Endothelial cell of umbilical vein (primary cell): ENCODE results near the gene LPIN1. TPM values are rescaled to one million over a fixed set of nuclear protein-coding genes. Genes with fewer than 3 reads are reported as not detected.

Source experiments
- BruUV-seq: library from RNA; stranded (reverse); fragments of 400-500 nt; replicated peaks from 2 replicates; lab custom pipeline; 2021; lab: Mats Ljungman, UMichigan
- CTCF ChIA-PET: fragments of 300-600, 350-600 bp; sonication (Branson Sonifier 250); formaldehyde crosslinking; loops from one replicate; lab custom pipeline; 2021; ENCODE audit warnings: antibody characterized with exemption, inconsistent platforms; lab: Charles Lee
- POLR2A ChIA-PET: fragments of 300-600, 350-600 bp; sonication (Branson Sonifier 250); formaldehyde crosslinking; loops from one replicate; lab custom pipeline; 2021; ENCODE audit warnings: antibody characterized with exemption, inconsistent platforms; lab: Charles Lee
- DNase-seq: peaks from one replicate; pipeline ENCODE4 v3.0.0-alpha.2; 2011; ENCODE audit warnings: low read depth, low spot score
- FAIRE-seq: peaks from 2 replicates; lab custom pipeline; 2011; peaks lifted over from hg19 to GRCh38; lab: Jason Lieb, UNC
- H2AFZ ChIP-seq: 2 replicates; pipeline ENCODE4 v1.6.0; 2012; ENCODE audit warnings: low read depth, low read length, control low read depth, inconsistent platforms
- H3K27ac ChIP-seq: 2 replicates; pipeline ENCODE4 v1.5.1; 2011; ENCODE audit warnings: low read depth, mild to moderate bottlenecking, control low read depth, low read length, moderate library complexity; ENCODE audit not compliant: insufficient read depth
- H3K27me3 ChIP-seq, 2 experiments: 2 replicates each; pipeline versions ENCODE4 v1.6.0 to v1.6.1; 2011; ENCODE audit warnings: low read length in 2 of 2, mixed read lengths in 1 of 2; ENCODE audit not compliant: control insufficient read depth in 2 of 2, insufficient read depth in 2 of 2
- H3K36me3 ChIP-seq, 2 experiments: 2 replicates in 1 of 2; 3 replicates in 1 of 2; pipeline ENCODE4 v1.5.1; 2011; ENCODE audit warnings: low read length in 2 of 2, mild to moderate bottlenecking in 1 of 2, moderate library complexity in 1 of 2; ENCODE audit not compliant: control insufficient read depth in 2 of 2, insufficient read depth in 2 of 2; ENCODE audit errors: extremely low read depth in 1 of 2
- H3K4me1 ChIP-seq: 3 replicates; pipeline ENCODE4 v1.5.1; 2011; ENCODE audit warnings: mild to moderate bottlenecking, low read length; ENCODE audit not compliant: control insufficient read depth, insufficient read depth; ENCODE audit errors: extremely low read depth
- H3K4me2 ChIP-seq: 2 replicates; pipeline ENCODE4 v1.6.1; 2011; ENCODE audit warnings: low read length, control low read depth, mixed read lengths; ENCODE audit not compliant: insufficient read depth
- H3K4me3 ChIP-seq, 3 experiments: fragments of 200-600 bp in 1 of 3; sonication (generic), shearing (Covaris generic) in 1 of 3; replicated peaks in 1 of 3; 2 replicates each; pipeline ENCODE4 v1.5.1; 2011 to 2016; ENCODE audit warnings: control low read depth in 3 of 3, low read length in 3 of 3, mild to moderate bottlenecking in 2 of 3, inconsistent platforms in 1 of 3, low read depth in 1 of 3, moderate library complexity in 1 of 3; ENCODE audit not compliant: insufficient read depth in 1 of 3
- H3K79me2 ChIP-seq: 2 replicates; pipeline ENCODE4 v1.6.0; 2012; ENCODE audit warnings: low read length, inconsistent platforms; ENCODE audit not compliant: control insufficient read depth, insufficient read depth
- H3K9ac ChIP-seq: replicated peaks from 2 replicates; pipeline ENCODE3; 2011; ENCODE audit warnings: low read length, control low read depth; ENCODE audit not compliant: insufficient read depth; ENCODE audit errors: extremely low read depth
- H3K9me1 ChIP-seq: replicated peaks from 3 replicates; pipeline ENCODE4 v1.6.0; 2011; ENCODE audit warnings: mild to moderate bottlenecking, low read length; ENCODE audit not compliant: control insufficient read depth, insufficient read depth; ENCODE audit errors: extremely low read depth
- H3K9me3 ChIP-seq: replicated peaks from 2 replicates; pipeline ENCODE4 v1.5.1; 2012; ENCODE audit warnings: low read length, inconsistent platforms; ENCODE audit not compliant: control insufficient read depth, insufficient read depth
- H4K20me1 ChIP-seq: replicated peaks from 2 replicates; pipeline ENCODE3; 2011; ENCODE audit warnings: mild to moderate bottlenecking, low read length; ENCODE audit not compliant: control insufficient read depth, insufficient read depth; ENCODE audit errors: extremely low read depth
- CTCF ChIP-seq, 2 donors: IDR thresholded peaks; 1 replicate in 1 of 2; 2 replicates in 1 of 2; pipeline ENCODE4 v1.5.1; 2011; ENCODE audit warnings: low read length in 2 of 2, mild to moderate bottlenecking in 2 of 2, moderate library complexity in 2 of 2, control low read depth in 1 of 2, inconsistent platforms in 1 of 2, low read depth in 1 of 2; ENCODE audit not compliant: insufficient read depth in 1 of 2; ENCODE audit errors: extremely low read depth in 1 of 2
- EZH2 ChIP-seq: IDR thresholded peaks from 2 replicates; pipeline ENCODE4 v1.6.1; 2012; ENCODE audit warnings: borderline replicate concordance, low read depth, mild to moderate bottlenecking, moderate library complexity, low read length, inconsistent platforms; ENCODE audit not compliant: severe bottlenecking
- FOS ChIP-seq: IDR thresholded peaks from 2 replicates; pipeline ENCODE4 v1.6.1; 2011; ENCODE audit warnings: mild to moderate bottlenecking, low read length, moderate library complexity, borderline replicate concordance; ENCODE audit not compliant: insufficient read depth
- GATA2 ChIP-seq: IDR thresholded peaks from 2 replicates; pipeline ENCODE4 v1.7.0; 2011; ENCODE audit warnings: low read depth, mild to moderate bottlenecking, moderate library complexity, mixed read lengths, low read length; ENCODE audit not compliant: insufficient read length, insufficient read depth
- JUN ChIP-seq: IDR thresholded peaks from 2 replicates; pipeline ENCODE4 v1.6.1; 2011; ENCODE audit warnings: borderline replicate concordance, low read depth; ENCODE audit not compliant: insufficient read length, insufficient read depth
- dilution Hi-C: fragments of 300-500 bp; cut with MboI; formaldehyde crosslinking; loops from one replicate; pipeline ENCODE4 v1.15.0; 2019; ENCODE audit warnings: low sequenced_read_pairs; ENCODE audit not compliant: extremely low pct_ligation_motif_present
- intact Hi-C: fragments of 100-400 bp; cut with micrococcal nuclease; formaldehyde crosslinking; loops from one replicate; pipeline ENCODE4 v1.10.0; 2022
- polyA plus RNA-seq, 4 experiments: library from polyadenylated mRNA; depleted of rRNA in 3 of 4; stranded (reverse) in 3 of 4; unstranded in 1 of 4; fragments of >200 nt; gene quantifications; 2 replicates each; pipeline versions ENCODE4 v1.2.1 to v1.2.3, GENCODE V29; 2011 to 2012; ENCODE audit warnings: missing spikeins in 1 of 4
- total RNA-seq: library from RNA; stranded (reverse); gene quantifications from 2 replicates; pipeline ENCODE4 v1.2.3, GENCODE V29; 2021

LPIN1 gene
- total and polyA plus RNA-seq, 2 donors (not counting 3 experiments of a cell fraction or from before 2014, with no cell fraction given) = 26.6 to 80.4 TPM

GRCh38 chr2:11701751-11702301, 44.6 kb upstream of the LPIN1 start:
- Histone ChIP-seq H4K20me1 (no peaks in the 10 kb centered on the region), H3K36me3 (no peaks in the 10 kb centered on the region), H3K9ac (no peak overlapping the region), H3K4me3 (no peak overlapping the region), H2AFZ (no peak overlapping the region), H3K27me3 (no peaks in the 10 kb centered on the region), H3K9me1 (no peaks in the 10 kb centered on the region), H3K27ac (no peak overlapping the region), H3K79me2 (no peaks in the 10 kb centered on the region), H3K4me2 (no peak overlapping the region), H3K4me1 (peaks cover 8% of the 10 kb centered on the region), H3K9me3 (no peaks in the 10 kb centered on the region)
- dilution Hi-C loops = no loop called here
- FAIRE-seq (no peak), DNase-seq (no peak)
- ChIA-PET POLR2A (no interaction called here), CTCF (no interaction called here)
- no TSS peak for BruUV-seq
- intact Hi-C loops = no loop called here
- no peak for TF ChIP-seq GATA2
- TF ChIP-seq JUN = no peak
- TF ChIP-seq EZH2 = no peak
- TF ChIP-seq FOS = no peak
- no peak for TF ChIP-seq CTCF (IDR thresholded peaks at IDR 0.05; ENCODE audit: extremely low read depth in 1 of 2, insufficient read depth in 1 of 2, low read depth in 1 of 2, low read length in 2 of 2)
